Measurements from ENCODE around the gene RNF208.
"Not testable (repeated sequence)": the region's sequence is repeated elsewhere in the genome, so short reads cannot be mapped to it uniquely, and the experiment has no call there.

RNF208 gene

DNA sequence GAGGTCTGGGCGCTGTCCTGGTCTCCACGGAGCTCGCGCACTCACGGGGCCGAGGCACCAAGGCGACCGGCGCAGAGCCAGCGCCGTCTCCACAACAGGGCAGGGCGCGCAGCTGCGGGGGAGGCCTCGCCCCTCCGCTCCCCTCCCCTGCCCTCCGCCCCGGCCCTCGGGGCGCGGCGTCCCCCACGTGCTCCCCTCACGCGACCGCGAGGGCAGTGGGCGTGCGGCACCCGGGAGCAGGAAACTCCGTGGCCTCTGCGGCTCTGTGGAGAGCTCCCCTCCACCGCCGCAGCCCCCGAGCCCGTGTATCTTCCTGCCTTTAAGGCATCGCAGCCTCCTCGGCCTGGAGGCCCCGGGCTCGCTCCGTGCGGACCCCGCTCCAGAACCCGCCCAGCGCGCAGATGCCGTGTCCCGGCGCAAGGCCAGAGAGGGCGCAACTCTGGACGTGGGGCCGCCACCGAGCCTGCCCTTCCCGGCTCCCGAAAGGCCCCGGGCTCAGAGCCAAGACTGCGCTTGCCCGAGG, 18.3 kb upstream of the RNF208 start:
- peak in 1 of 3 donors; percentile 52 for DNase-seq (ENCODE audit: low read depth in 3 of 3, low spot score in 1 of 3)

DNA sequence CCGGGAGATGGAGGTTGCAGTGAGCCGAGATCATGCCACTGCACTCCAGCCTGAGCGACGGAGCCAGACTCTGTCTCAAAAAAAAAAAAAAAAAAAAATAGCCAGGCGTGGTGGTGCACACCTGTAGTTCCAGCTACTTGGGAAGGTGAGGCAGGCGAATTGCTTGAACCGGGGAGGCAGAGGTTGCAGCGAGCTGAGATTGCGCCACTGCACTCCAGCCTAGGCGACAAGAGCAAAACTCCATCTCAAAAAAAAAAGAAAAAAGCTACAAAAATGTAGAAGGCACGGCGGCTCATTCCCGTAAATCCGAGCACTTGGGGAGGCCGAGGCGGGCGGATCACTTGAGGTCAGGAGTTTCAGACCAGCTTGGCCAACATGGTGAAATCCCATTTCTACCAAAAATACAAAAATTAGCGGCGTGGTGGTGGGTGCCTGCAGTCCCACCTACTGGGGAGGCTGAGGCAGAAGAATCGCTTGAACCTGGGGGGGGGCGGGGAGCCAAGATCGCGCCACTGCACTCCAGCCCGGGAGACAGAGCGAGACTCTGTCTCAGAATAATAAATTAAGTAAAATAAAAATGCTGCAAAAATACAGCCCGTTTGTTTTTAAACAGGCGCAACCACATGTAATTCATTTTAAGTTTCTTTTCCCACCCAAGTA, 17.6 kb upstream of the RNF208 start:
- not testable (repeated sequence) for DNase-seq (ENCODE audit: low read depth in 3 of 3, low spot score in 1 of 3)

DNA sequence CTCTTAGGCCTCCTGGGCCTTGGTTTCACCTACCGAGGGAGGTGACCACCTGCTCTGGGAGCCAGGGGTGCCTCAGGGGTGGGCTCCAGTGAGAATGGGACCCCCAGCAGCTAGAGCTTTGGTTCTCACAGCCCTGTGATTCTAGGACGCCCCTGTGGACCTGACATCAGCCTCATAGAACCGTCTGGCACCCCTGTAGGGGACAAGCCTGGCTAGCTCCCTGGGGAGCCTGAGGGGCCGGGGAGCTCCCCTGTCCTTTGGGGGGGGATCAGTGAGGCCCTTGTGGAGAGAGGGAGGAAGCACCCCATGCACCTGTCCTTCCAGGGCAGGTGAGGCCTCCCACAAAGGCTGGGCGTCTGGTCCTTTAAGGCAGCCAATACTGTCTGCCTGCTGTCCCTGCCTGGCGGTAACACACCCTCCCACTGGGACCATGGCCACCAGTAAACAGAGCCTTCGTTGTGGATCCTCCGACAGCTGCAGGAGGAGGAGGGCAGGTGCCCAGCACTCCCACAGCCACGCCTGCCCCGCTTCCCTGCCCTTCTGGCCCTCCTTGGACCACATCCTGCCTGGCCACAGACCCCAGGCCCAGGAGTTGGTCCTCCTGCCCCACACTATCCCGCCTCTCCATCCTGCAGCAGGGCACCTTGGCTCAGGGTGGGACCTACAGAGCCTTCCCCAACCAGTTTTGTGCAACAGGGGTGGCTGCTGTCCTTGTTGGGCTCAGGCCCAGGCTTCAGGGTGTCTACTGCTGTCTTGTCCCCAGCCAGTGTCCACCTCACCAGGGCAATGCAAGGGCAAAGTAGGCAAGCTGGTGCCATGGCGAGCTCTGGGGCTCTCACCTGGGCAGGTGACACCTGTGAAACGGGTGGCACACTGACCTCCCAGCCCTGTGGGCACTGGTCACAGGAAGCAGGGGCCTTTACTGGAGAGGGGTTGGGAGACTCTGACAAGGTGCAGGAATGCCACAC, 16.0 kb upstream of the RNF208 start:
- no peak for DNase-seq (ENCODE audit: low read depth in 3 of 3, low spot score in 1 of 3)

DNA sequence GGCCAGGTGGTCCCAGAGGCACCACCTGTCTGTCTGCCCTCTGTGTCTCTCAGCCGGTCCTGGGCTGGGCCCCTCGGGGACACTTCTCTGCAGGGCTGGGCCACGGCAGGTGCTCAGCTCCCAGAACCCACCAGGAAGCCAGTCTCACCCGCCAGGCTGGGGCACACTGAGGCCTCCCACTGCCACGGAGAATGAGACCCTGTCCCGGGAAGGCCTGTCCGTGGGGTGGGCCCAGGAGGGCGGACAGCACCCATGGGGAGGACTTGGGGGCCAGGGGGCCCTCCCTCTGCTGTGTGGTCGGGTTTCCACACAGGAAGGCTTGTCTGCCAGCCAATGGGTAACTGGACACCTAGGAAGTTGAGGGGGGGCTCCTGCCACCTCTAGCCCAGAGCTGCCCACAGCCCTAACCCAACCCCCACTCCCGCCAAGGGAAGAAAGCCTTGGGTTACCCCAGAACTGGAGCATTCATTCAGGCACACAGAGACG, 14.9 kb upstream of the RNF208 start:
- no peak for DNase-seq (ENCODE audit: low read depth in 3 of 3, low spot score in 1 of 3)

DNA sequence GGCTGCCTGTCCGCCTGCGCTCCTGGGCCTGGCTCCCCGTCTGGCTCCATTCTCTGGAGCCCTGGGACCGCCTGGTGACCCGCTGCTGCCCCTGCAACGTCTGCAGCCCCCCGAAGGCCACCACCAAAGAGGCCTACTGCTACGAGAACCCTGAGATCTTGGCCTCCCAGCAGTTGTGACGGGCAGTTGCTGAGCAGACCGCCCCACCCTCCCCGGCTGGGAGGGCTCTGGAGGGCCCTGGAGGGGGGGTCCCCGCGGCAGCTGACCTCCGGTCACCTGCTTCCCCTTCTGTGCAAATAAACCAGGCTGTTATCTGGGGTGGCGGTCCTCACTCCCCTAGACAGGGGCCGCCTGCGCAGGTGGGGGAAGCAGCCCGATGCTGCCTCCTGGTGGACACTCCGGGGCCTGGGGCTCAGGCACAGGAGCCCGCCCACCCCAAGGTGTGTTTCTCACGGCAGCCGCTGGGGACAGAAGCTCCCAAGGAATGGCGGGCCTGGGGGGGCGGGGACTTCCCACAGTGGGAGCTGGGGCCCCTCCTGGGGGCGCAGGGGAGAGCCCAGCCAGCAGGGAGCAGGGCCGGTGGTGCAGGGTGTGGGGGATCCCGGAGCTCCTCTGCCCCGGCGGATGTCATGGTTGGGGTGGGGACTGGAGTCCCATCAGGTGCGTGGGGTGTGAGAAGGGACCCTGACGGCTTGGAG, 14.3 kb upstream of the RNF208 start:
- DNase-seq (ENCODE audit: low read depth in 3 of 3, low spot score in 1 of 3): peak; percentile 71 to 90 (median 83)

DNA sequence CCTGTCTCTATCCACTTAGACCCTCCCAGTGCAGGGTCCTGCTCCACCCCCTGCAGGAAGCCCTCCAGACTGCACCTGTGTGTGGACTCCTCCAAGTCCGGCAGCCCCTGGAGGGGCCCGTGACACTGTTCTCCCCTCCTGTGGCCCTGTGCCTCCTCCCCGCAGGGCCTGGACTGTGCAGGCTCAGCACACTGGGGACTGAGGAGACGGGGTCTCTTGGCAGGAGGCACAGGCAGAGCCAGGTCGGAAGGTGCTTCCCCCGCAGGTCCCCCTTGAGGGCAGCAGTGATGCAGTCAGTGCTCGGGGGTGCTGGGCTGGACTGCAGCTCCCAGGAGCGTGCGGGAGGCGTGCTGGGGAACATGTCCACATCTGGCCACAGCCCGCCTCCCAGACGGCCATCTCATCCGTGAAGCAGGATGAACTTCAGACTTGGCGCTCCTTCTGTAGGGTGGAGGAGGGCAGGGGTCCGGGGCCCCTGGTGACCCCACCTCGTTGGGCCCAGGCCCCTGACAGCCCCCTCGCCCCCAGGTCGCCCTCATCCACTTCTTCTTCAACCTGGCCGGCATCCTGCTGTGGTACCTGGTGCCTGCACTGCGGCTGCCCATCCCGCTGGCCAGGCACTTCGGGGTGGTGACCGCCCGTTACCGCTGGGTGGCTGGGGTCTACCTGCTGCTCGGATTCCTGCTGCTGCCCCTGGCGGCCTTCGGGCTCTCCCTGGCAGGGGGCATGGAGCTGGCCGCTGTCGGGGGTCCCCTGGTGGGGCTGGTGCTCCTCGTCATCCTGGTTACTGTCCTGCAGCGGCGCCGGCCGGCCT, 13.6 kb upstream of the RNF208 start:
- DNase-seq (ENCODE audit: low read depth in 3 of 3, low spot score in 1 of 3): no peak

DNA sequence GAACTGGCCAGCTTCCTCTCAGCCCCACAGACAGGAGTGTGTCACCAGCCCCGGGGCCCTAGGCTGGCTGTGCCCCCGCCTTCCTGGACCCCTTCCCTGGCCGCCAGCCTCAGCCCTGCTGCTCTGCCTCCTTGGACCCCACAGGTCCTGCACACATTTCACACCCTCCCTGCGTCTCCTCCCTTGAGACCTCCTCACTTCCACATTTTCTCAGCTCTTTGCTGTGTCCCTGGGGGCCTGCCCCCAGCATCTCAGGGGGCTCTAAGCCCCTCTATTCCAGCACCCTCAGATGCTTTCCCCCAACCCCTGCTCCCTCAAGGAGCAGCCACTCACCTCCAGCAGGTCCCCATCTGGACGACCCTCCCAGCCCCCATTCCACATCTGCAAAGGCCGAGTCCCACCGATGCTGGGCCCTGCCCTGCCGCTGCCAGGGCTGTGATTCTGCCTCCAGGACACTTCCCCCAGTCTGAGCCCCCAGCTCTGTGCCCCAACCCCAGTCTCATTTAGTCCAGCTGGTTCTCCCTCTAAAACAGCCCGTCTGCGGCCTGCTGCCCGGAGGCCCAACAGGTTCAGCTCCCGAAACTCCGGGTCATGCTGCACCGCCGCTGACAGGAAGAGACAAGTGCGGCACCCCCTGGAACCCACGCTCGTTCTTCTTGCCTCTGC, 12.9 kb upstream of the RNF208 start:
- no peak for DNase-seq (ENCODE audit: low read depth in 3 of 3, low spot score in 1 of 3)

DNA sequence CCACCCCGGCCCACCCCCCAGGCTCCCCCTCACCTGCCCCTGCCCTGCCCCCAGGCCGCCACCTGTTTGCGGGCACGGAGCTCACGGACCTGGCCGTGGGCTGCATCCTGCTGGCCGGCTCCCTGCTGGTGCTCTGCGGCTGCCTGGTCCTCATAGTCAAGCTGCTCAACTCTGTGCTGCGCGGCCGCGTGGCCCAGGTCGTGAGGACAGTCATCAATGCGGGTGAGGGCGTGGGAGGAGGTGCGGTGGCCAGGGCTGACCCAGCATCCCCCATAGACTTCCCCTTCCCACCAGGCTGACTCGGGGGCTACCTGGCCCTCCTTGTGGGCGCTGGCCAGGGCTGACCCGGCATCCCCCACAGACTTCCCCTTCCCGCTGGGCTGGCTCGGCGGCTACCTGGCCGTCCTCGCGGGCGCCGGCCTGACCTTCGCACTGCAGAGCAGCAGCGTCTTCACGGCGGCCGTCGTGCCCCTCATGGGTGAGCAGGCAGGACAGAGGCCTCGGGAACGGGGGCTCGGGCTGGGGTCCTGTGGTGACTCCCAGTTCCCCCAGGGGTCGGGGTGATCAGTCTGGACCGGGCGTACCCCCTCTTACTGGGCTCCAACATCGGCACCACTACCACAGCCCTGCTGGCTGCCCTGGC, 12.1 kb upstream of the RNF208 start:
- no peak for DNase-seq (ENCODE audit: low read depth in 3 of 3, low spot score in 1 of 3)

DNA sequence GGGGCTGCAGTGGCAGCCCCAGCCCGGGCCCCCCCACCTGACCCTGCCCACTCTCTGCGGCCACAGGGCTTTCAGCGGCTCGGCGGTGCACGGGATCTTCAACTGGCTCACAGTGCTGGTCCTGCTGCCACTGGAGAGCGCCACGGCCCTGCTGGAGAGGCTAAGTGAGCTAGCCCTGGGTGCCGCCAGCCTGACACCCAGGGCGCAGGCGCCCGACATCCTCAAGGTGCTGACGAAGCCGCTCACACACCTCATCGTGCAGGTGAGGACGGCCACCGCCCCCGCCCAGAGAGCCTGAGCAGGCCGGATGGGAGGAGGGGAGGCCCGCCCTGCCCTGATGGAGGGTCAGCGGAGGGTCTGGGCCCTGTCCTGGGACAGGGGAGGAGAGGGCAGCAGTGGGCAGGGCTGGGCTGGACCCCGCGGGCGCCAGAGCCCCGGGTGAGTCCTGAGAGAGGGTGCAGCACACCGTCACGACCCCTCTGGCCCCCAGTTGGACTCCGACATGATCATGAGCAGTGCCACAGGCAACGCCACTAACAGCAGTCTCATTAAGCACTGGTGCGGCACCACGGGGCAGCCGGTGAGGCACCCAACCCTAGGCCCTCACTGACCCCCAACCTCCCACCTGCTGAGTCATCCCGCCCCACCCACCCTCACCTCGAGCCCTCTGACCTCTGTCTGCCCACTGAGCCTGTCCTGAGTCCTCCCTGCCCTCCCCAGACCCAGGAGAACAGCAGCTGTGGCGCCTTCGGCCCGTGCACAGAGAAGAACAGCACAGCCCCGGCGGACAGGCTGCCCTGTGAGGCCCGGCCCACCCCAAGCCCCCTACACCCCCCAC, 11.3 kb upstream of the RNF208 start:
- no peak for DNase-seq (ENCODE audit: low read depth in 3 of 3, low spot score in 1 of 3)

DNA sequence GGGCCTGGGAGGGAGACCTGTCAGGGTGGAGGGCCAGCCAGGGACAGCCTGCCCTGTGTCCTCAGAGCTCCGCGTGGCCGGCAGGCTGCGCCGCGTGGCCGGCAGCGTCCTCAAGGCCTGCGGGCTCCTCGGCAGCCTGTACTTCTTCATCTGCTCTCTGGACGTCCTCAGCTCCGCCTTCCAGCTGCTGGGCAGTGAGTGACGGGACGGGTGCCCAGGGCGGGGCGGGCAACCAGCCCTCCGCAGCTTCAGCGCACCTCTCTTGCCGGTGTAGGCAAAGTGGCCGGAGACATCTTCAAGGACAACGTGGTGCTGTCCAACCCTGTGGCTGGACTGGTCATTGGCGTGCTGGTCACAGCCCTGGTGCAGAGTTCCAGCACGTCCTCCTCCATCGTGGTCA, 10.5 kb upstream of the RNF208 start:
- DNase-seq (ENCODE audit: low read depth in 3 of 3, low spot score in 1 of 3): no peak

DNA sequence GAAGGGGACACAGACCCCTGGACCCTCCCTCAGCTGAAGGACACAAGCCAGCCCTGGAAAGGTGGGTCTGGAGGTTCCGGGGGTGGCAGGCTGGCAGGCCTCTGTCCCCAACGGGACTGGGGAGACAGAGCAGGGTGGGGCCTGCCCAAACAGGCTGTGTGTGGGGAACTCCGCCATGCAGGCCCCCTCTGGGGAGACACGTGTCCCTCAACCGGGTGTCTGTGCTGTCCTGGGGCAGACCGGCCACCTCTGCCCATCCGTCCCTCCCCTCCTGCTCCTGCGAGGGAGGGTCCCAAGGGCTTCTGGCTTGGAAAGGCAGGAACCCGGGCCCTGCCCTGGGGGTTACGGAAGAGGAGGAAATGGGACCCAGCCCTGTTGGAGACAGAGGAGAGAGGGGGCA, 10.1 kb upstream of the RNF208 start:
- no peak for DNase-seq (ENCODE audit: low read depth in 3 of 3, low spot score in 1 of 3)

DNA sequence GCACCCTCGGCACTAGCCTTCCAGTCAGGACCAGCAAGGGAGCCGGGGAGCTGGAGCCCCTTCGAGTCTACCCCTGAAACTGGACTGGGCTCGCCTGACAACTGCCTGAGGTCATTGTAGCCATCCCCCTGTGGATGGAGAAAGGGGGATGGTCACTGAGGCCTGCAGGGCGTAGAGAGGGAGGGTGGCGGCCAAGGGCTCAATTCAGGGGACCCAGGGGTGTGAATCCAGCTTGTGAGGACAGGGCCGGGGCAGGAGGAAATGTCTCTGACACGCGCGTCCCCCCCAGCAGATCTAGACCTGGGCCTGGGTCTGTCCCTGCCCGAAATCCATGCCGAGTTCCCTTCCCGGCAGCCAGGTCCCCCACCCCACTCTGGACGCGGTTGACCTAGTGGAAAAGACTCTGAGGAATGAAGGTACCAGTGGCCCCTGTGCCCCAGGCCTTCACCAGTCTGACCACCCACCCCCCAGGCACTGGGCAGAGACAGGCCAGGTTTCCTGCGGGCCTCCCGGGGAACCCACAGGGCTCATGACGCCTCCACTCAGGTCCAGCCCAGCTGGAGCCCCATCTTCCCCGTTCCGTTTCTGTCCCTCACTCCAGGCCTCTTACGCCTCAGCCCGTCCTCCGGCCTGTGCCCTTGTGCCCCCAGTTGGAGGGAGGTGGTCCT, 9.5 kb upstream of the RNF208 start:
- DNase-seq (ENCODE audit: low read depth in 3 of 3, low spot score in 1 of 3): no peak

DNA sequence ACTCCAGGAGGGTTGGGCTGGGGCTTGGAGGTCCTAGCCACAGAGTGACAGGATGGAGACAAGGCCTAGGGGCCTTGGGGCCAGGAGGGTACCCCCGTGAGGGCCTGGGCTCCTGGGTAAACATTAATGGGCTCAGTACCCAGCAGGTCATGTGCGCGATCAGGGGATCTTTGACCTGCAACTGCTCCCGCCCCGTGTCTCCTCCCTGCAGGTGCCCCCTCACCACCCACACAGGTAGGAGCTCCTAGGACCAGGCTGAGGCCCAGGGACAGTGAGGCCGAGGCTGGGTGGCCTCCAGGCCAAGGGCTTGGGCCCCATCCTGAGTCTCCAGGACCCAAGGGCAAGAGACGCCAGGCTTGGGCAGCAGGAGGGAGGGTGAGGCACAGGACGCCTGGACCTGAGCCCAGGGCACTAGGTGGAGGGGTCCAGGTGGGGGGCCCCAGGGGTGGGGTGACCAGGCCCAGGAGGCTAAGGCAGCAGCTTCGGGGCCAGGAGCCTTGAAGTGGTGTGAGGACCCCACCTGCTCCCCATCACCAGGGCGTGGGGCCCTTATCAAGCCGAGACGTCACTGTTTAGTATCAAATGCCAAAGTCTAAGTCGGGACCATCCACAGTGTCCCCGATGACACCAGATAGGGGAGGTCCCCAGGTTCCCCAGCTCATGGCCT, 8.8 kb upstream of the RNF208 start, which contains the start of gene SLC34A3:
Gene SLC34A3 (plus strand): TSS at position 197 of the 667 bp plus-strand sequence. CDS start 802 bp downstream, outside the sequence.
- DNase-seq (ENCODE audit: low read depth in 3 of 3, low spot score in 1 of 3): no peak

DNA sequence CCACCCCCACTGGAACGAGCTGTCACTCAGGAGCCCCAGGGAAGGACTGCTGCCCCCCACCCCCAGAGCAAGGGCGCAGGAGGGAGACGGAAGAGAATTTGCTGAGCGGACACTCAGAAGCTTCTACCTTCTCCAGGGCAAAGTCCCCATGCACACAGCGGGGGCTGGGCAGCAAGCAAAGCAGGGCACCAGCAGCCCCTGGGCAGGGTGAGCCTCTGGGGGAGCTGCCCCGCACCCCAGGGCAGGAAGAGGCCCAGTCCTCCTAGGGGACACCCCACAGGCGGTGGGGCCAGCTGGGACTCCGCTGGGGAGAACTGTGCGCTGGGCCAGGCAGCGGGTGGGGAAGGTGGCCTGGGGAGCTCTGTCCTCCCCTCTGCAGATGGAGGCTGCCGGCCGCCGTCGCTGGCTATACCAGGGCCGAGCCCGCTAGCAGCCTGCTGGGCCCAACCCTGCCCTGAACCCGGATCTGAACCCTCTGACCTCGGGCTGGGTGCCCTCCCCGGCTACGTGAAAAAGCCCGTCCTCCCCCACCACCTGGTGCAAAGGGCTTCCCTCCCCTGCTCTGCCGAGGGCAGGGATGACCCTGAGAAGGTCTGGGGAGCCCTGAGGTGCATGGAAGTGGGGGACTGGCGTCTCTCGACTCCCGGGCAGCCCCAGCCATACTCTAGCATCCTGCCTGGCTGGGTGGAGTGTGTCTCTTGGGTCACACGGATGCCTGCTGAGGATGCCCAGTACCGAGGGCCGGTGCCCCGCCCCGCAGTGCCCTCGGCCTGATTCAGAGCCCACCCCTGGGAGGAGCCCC, 8.1 kb upstream of the RNF208 start:
- DNase-seq (ENCODE audit: low read depth in 3 of 3, low spot score in 1 of 3): no peak

DNA sequence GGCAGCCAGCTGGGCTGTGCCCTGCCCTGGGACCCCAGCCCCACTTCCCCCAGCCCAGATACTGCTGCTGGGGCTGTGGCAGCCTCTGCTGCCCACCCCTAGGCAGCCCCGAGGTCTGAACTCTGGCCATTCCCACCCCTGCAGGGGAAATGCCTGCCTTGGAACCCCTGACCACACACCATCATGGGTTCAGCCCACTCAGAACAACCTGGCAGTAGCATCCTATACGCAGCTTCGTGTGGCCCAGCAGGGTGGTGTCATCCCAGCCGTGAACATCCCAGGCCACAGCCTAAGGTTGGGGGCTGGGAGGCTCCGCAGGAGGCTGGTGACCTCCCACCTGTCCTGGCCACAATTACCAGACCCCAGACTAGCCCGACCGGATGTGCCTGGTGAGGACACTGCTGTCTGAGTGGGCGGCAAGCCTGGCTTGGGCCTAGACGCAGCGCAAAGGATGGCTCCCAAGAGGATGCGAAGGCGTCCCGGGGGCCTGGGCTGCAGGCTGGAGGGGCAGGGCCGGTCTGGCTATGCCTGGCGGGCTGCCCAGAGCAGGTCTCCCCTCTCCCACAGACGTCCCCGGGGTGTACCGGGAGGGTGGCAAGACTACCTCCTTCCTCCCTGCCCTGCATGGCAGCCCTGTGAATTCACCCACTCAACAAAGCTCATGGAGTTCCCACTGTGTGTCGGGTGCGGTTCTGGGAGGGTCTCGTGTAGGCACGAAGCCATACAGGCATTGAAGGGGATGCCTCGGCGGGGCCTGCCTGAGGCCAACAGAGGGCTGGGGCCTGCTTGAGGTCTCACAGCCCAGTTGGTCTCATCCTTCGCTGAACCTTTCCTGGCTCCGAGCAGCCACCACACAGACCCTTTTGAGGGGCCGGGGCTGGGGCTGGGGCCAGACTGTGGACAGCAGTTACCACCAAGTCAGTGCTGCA, 7.2 kb upstream of the RNF208 start:
- no peak for DNase-seq (ENCODE audit: low read depth in 3 of 3, low spot score in 1 of 3)

Measured in stimulated activated CD4-positive, alpha-beta T cell treated with anti-CD3 and anti-CD28 coated beads, TNF-alpha, amount 100 ng/mL, for 1 hour (primary cell).